Smooth muscle cell (in vitro differentiated cells): Measurements from ENCODE around the gene DEUP1. TPM values are rescaled to one million over a fixed set of nuclear protein-coding genes. Genes with fewer than 3 reads are reported as not detected.
"Not testable (repeated sequence)": the region's sequence is repeated elsewhere in the genome, so short reads cannot be mapped to it uniquely, and the experiment has no call there.

ENCODE experiments used
- DNase-seq: peaks from one replicate; lab custom pipeline; 2025; ENCODE audit not compliant: unreplicated experiment; lab: John Stamatoyannopoulos, UW
- H2AFZ ChIP-seq: fragments of 200-600 bp; sonication (generic); 2 replicates; pipeline ENCODE4 v1.6.0; 2016; ENCODE audit warnings: antibody characterized with exemption, low read depth, mild to moderate bottlenecking
- H3F3A ChIP-seq: fragments of 200-600 bp; sonication (generic); 2 replicates; pipeline ENCODE4 v1.6.0; 2017; ENCODE audit warnings: antibody characterized with exemption, low read depth
- H3K27ac ChIP-seq: fragments of 200-600 bp; sonication (generic); 2 replicates; pipeline ENCODE4 v1.5.1; 2016; ENCODE audit warnings: low read depth, mild to moderate bottlenecking
- H3K27me3 ChIP-seq: fragments of 200-600 bp; sonication (generic); 2 replicates; pipeline ENCODE4 v1.6.1; 2016; ENCODE audit warnings: low read depth, mild to moderate bottlenecking
- H3K36me3 ChIP-seq: fragments of 200-600 bp; sonication (generic); 2 replicates; pipeline ENCODE4 v1.5.1; 2016; ENCODE audit warnings: low read depth
- H3K4me1 ChIP-seq: fragments of 200-600 bp; sonication (generic); 2 replicates; pipeline ENCODE4 v1.5.1; 2016; ENCODE audit warnings: low read depth
- H3K4me2 ChIP-seq: fragments of 200-600 bp; sonication (generic); 2 replicates; pipeline ENCODE4 v1.6.0; 2016; ENCODE audit warnings: mild to moderate bottlenecking
- H3K4me3 ChIP-seq: fragments of 200-600 bp; sonication (generic); 2 replicates; pipeline ENCODE4 v1.5.1; 2016; ENCODE audit warnings: mild to moderate bottlenecking
- H3K79me2 ChIP-seq: fragments of 200-600 bp; sonication (generic); 2 replicates; pipeline ENCODE4 v1.6.0; 2016; ENCODE audit warnings: low read depth, mild to moderate bottlenecking
- H3K9ac ChIP-seq: fragments of 200-600 bp; sonication (generic); 2 replicates; pipeline ENCODE4 v1.6.0; 2016; ENCODE audit warnings: low read depth
- H3K9me3 ChIP-seq: fragments of 200-600 bp; sonication (generic); replicated peaks from 2 replicates; pipeline ENCODE4 v1.5.1; 2016; ENCODE audit warnings: low read depth
- H4K20me1 ChIP-seq: fragments of 200-600 bp; sonication (generic); 2 replicates; pipeline ENCODE4 v1.6.0; 2016; ENCODE audit warnings: low read depth
- WGBS: methylation state at CpG from one replicate; pipeline ENCODE4 v1.1.7; 2016; ENCODE audit warnings: low lambda C conversion rate; 5-methylcytosine and 5-hydroxymethylcytosine counted together
- polyA plus RNA-seq: library from polyadenylated mRNA; unstranded; fragments of >200 nt; fragmentation: Nextera tagmentation; extraction: Ambion mirVana; gene quantifications from 2 replicates; pipeline ENCODE4 v1.2.1, GENCODE V29; 2016
- total RNA-seq: library from RNA; depleted of rRNA; stranded (reverse); fragments of >200 nt; gene quantifications from 2 replicates; pipeline ENCODE4 v1.2.3, GENCODE V29; 2014
- TF ChIP-seq, protein P1 (sequence below): fragments of 200-600 bp; sonication (generic); IDR thresholded peaks from 2 replicates; pipeline ENCODE4 v1.5.1; 2017; ENCODE audit warnings: borderline replicate concordance, mild to moderate bottlenecking, antibody characterized with exemption; ENCODE audit not compliant: insufficient read depth, poor library complexity, severe bottlenecking

DEUP1 gene
- total and polyA plus RNA-seq, 2 experiments from 2014 or later, result 0.90 TPM; not detected in 1

DNA sequence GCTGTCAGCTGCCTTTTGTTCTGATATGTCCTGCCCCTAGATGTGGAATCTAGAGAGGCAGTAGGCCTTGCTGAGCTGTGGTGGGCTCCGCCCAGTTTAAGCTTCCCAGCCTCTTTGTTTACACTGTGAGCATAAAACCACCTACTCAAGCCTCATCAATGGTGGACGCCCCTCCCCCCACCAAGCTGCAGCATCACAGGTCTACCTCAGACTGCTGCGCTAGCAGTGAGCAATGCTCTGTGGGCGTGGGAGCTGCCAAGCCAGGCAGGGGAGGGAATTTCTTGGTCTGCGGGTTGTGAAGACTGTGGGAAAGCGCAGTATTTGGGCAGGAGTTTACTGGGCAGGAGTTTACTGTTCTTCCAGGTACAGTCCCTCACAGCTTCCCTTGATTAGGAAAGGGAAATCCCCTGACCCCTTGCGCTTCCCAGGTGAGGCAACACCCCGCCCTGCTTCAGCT is 114.1 kb downstream of the DEUP1 start:
- H3K27ac ChIP-seq, result peak overlapping the region; percentile 64
- TF ChIP-seq, protein P1, sequence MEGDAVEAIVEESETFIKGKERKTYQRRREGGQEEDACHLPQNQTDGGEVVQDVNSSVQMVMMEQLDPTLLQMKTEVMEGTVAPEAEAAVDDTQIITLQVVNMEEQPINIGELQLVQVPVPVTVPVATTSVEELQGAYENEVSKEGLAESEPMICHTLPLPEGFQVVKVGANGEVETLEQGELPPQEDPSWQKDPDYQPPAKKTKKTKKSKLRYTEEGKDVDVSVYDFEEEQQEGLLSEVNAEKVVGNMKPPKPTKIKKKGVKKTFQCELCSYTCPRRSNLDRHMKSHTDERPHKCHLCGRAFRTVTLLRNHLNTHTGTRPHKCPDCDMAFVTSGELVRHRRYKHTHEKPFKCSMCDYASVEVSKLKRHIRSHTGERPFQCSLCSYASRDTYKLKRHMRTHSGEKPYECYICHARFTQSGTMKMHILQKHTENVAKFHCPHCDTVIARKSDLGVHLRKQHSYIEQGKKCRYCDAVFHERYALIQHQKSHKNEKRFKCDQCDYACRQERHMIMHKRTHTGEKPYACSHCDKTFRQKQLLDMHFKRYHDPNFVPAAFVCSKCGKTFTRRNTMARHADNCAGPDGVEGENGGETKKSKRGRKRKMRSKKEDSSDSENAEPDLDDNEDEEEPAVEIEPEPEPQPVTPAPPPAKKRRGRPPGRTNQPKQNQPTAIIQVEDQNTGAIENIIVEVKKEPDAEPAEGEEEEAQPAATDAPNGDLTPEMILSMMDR, result no peak
- no peaks in the 10 kb centered on the region for H3K79me2 ChIP-seq
- H3K9ac ChIP-seq, result no peak overlapping the region
- H3K4me3 ChIP-seq, result no peak overlapping the region
- 32% methylated on average over 8 of the region's 8 CpGs for whole genome bisulfite sequencing
- H3K4me2 ChIP-seq, result peak overlapping the region; percentile 39
- H4K20me1 ChIP-seq, result no peaks in the 10 kb centered on the region
- no peaks in the 10 kb centered on the region for H3K9me3 ChIP-seq
- H2AFZ ChIP-seq, result no peak overlapping the region
- no peaks in the 10 kb centered on the region for H3F3A ChIP-seq
- H3K27me3 ChIP-seq, result no peaks in the 10 kb centered on the region
- no peak for DNase-seq
- H3K4me1 ChIP-seq, result peaks cover 8% of the 10 kb centered on the region
- H3K36me3 ChIP-seq, result no peaks in the 10 kb centered on the region

DNA sequence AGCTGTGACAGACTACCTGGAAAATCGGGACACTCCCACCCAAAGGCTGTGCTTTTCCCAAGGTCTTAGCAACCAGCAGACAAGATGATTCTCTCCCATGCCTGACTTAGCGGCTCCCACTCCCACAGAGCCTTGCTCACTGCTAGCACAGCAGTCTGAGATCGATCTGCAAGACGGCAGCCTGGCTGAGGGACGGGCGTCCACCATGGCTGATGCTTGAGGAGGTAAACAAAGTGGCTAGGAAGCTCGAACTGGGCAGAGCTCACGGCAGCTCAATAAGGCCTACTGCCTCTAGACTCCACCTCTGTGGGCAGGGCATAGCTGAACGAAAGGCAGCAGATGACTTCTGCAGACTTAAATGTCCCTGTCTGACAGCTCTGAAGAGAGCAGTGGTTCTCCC is 127.7 kb downstream of the DEUP1 start:
- Histone ChIP-seq H3K9ac (no peak overlapping the region), H3K4me3 (no peak overlapping the region), H3K9me3 (no peaks in the 10 kb centered on the region), H2AFZ (no peak overlapping the region), H3K4me2 (no peak overlapping the region), H3K79me2 (no peaks in the 10 kb centered on the region), H3K36me3 (no peaks in the 10 kb centered on the region), H3F3A (no peaks in the 10 kb centered on the region), H4K20me1 (no peaks in the 10 kb centered on the region), H3K27me3 (no peaks in the 10 kb centered on the region), H3K27ac (no peak overlapping the region), H3K4me1 (no peaks in the 10 kb centered on the region)
- no peak for DNase-seq
- TF ChIP-seq, protein P1, result no peak
- 92% methylated on average over 9 of the region's 9 CpGs for WGBS

DNA sequence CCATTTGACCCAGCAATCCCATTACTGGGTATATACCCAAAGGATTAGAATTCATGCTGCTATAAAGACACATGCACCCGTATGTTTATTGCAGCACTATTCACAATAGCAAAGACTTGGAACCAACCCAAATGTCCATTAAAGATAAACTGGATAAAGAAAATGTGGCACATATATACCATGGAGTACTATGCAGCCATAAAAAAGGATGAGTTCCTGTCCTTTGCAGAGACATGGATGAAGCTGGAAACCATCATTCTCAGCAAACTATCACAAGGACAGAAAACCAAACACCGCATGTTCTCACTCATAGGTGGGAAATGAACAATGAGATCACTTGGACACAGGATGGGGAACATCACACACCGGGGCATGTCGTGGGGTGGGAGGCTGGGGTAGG is 133.1 kb downstream of the DEUP1 start:
- H3K9me3 ChIP-seq, H3K79me2 ChIP-seq, DNase-seq, H3K4me1 ChIP-seq, H3K4me2 ChIP-seq, H4K20me1 ChIP-seq, H2AFZ ChIP-seq, H3K27ac ChIP-seq, H3K36me3 ChIP-seq, H3F3A ChIP-seq, H3K27me3 ChIP-seq, H3K4me3 ChIP-seq, H3K9ac ChIP-seq: not testable (repeated sequence)
- 95% methylated on average over 4 of the region's 4 CpGs for WGBS

DNA sequence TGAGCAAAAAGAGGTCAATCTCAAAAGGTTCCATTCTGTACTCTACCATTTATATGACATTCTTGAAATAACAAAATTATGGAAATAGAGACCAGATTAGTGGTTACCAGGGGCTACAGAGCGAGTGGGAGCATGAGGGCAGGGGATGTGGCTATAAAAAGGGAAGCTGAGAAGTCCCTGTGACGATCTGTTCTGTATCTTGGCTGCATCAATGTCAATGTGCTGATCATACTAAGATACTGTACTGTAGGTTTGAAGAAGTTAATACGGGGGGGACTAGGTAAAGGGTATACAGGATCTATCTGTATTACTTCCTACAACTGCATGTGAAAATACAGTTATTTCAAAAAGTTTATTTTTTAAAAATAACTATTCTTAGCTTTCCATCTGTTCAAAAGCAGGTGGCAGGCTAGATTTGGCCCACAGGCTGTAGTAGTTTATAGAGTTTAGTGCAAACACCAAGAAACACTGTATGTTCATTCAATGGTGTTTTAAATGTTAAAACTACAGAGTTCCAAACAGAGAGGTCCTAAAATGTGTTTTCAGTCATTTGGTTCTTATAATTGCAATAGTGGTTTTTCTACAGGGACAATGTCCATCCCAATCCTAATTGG is 134.5 kb downstream of the DEUP1 start:
- Histone ChIP-seq H3K9ac (no peak overlapping the region), H4K20me1 (no peaks in the 10 kb centered on the region), H3K36me3 (no peaks in the 10 kb centered on the region), H3K27me3 (no peaks in the 10 kb centered on the region), H3K4me3 (no peak overlapping the region), H3K79me2 (no peaks in the 10 kb centered on the region), H3F3A (no peaks in the 10 kb centered on the region), H3K27ac (no peak overlapping the region), H3K4me1 (no peaks in the 10 kb centered on the region), H3K9me3 (no peaks in the 10 kb centered on the region), H2AFZ (no peak overlapping the region), H3K4me2 (no peak overlapping the region)
- TF ChIP-seq, protein P1, result no peak
- no peak for DNase-seq
- 76% methylated on average over 3 of the region's 3 CpGs for WGBS
